CD4-positive, alpha-beta T cell treated with Interleukin-1 beta for 1 hour (primary cell): ENCODE measurements around the gene SLC13A3.

Experiments
- DNase-seq, 2 donors: peaks; one replicate each; pipeline ENCODE4 v3.0.0-alpha.2; 2020 to 2022

SLC13A3 gene

GRCh38 chr20:46602429-46602828 lies 48.8 kb downstream of the SLC13A3 start:
- no peak for DNase-seq

- no peak for DNase-seq
These were observed 49.6 kb downstream of the SLC13A3 start for GRCh38 chr20:46601603-46602122.

- no peak for DNase-seq
These were observed 50.9 kb downstream of the SLC13A3 start for GRCh38 chr20:46600286-46600752.

GRCh38 chr20:46599227-46599987 lies 51.9 kb downstream of the SLC13A3 start:
- no peak for DNase-seq

GRCh38 chr20:46595933-46596332 lies 55.3 kb downstream of the SLC13A3 start:
- no peak for DNase-seq

GRCh38 chr20:46594725-46595124 lies 56.5 kb downstream of the SLC13A3 start:
- DNase-seq = no peak

GRCh38 chr20:46592580-46593362 lies 58.5 kb downstream of the SLC13A3 start:
- no peak for DNase-seq

- DNase-seq = no peak
These were observed 60.8 kb downstream of the SLC13A3 start for GRCh38 chr20:46590443-46590842.

- no peak for DNase-seq
These were observed 62.4 kb downstream of the SLC13A3 start for GRCh38 chr20:46588532-46589511.

- DNase-seq = no peak
These were observed 63.3 kb downstream of the SLC13A3 start for GRCh38 chr20:46587986-46588385.

GRCh38 chr20:46586724-46587123 lies 64.5 kb downstream of the SLC13A3 start:
- DNase-seq = no peak

GRCh38 chr20:46584508-46584907 lies 66.8 kb downstream of the SLC13A3 start:
- no peak for DNase-seq

GRCh38 chr20:46583411-46584214 lies 67.6 kb downstream of the SLC13A3 start:
- no peak for DNase-seq

- DNase-seq = no peak
These were observed 68.6 kb downstream of the SLC13A3 start for GRCh38 chr20:46582648-46583047.

- DNase-seq = no peak
These were observed 69.9 kb downstream of the SLC13A3 start for GRCh38 chr20:46581391-46581790.

- no peak for DNase-seq
These were observed 70.5 kb downstream of the SLC13A3 start for GRCh38 chr20:46580613-46581205.

- no peak for DNase-seq
These were observed 72.5 kb downstream of the SLC13A3 start for GRCh38 chr20:46578745-46579144.

- DNase-seq = no peak
These were observed 74.4 kb downstream of the SLC13A3 start for GRCh38 chr20:46576774-46577395.

GRCh38 chr20:46575937-46576461 lies 75.3 kb downstream of the SLC13A3 start:
- no peak for DNase-seq

GRCh38 chr20:46575394-46575793 lies 75.9 kb downstream of the SLC13A3 start:
- DNase-seq = no peak
